Left lung (tissue), 10 donors: ENCODE results near the gene TUBGCP2. TPM values are rescaled to one million over a fixed set of nuclear protein-coding genes. Genes with fewer than 3 reads are reported as not detected.

Experiments used
- ATAC-seq: fragments of 200-7000 bp; cut with Tn5 transposase; one replicate; pipeline ENCODE4 v1.9.1; 2020; ENCODE audit warnings: moderate library complexity
- DNase-seq, 4 donors: peaks; one replicate each; pipeline ENCODE4 v3.0.0-alpha.2; 2013 to 2020
- H3K27ac ChIP-seq, 2 donors: fragments of 200-600 bp; sonication (generic) in 1 of 2; one replicate each; pipeline versions ENCODE4 v1.5.0 to v1.8.0; 2020 to 2021
- H3K27me3 ChIP-seq, 2 donors: fragments of 200-600 bp; sonication (generic) in 1 of 2; one replicate each; pipeline versions ENCODE4 v1.5.0 to v1.8.0; 2020 to 2021
- H3K36me3 ChIP-seq, 2 donors: fragments of 200-600 bp; sonication (generic) in 1 of 2; one replicate each; pipeline versions ENCODE4 v1.5.0 to v1.8.0; 2020 to 2021
- H3K4me1 ChIP-seq, 2 donors: fragments of 200-600 bp; one replicate each; pipeline ENCODE4 v1.8.0; 2021
- H3K4me3 ChIP-seq, 2 donors: fragments of 200-600 bp; sonication (generic) in 1 of 2; one replicate each; pipeline versions ENCODE4 v1.5.0 to v1.8.0; 2020 to 2021; ENCODE audit warnings: mild to moderate bottlenecking in 1 of 2
- H3K9me3 ChIP-seq, 2 donors: fragments of 200-600 bp; sonication (generic) in 1 of 2; one replicate each; pipeline versions ENCODE4 v1.5.0 to v1.8.0; 2020 to 2021
- CTCF ChIP-seq, 2 donors: fragments of 200-600 bp; sonication (generic) in 1 of 2; IDR thresholded peaks; one replicate each; pipeline versions ENCODE4 v1.5.0 to v1.8.0; 2021; ENCODE audit warnings: antibody characterized with exemption in 2 of 2
- intact Hi-C, 2 donors: fragments of 100-400 bp; cut with DNase I; formaldehyde crosslinking; loops; one replicate each; pipeline versions ENCODE4 v1.11.2 to v1.14.2; 2022
- polyA plus RNA-seq, 6 donors: library from polyadenylated mRNA; unstranded; fragments of 120-200 nt; gene quantifications; one replicate each; pipeline ENCODE4 v1.2.1, GENCODE V29; 2013; ENCODE audit not compliant: insufficient read length in 6 of 6
- total RNA-seq, 2 donors: library from RNA; stranded (reverse); fragmentation: NEBNext Ultra II Directional; extraction: Animal tissue kit (Norgen Biotek cat#: 25700); gene quantifications; one replicate each; pipeline ENCODE4 v1.2.1, GENCODE V29; 2021
- donor health status: DM: no; HTN: yes; CAD: no.
- donor health status: DM: no; HTN: no; CAD: no.

Gene TUBGCP2
- total and polyA plus RNA-seq, 8 donors, result 44.2 to 62.3 (median 52.1) TPM

- H3K4me1 ChIP-seq, result peaks cover 4 to 43% of the 10 kb centered on the region in 2 donors
- TF ChIP-seq CTCF (IDR thresholded peaks at IDR 0.05), result no peak
- ATAC-seq, result no peak
- H3K9me3 ChIP-seq, result no peaks in the 10 kb centered on the region
- intact Hi-C loops, result no loop called here
- DNase-seq, result no peak
- peaks cover 11 to 45% of the 10 kb centered on the region in 2 donors for H3K27me3 ChIP-seq
- H3K36me3 ChIP-seq, result peaks cover 0 to 60% of the 10 kb centered on the region in 2 donors
- no peak overlapping the region for H3K27ac ChIP-seq
- H3K4me3 ChIP-seq, result no peak overlapping the region
Measured at GRCh38 chr10:133273534-133274143, 35.0 kb downstream of the TUBGCP2 start.

GRCh38 chr10:133272964-133273420, 35.7 kb downstream of the TUBGCP2 start:
- DNase-seq (peak in 1 of 4 donors; percentile 71), ATAC-seq (no peak)
- H3K9me3 ChIP-seq, result no peaks in the 10 kb centered on the region
- peaks cover 11 to 45% of the 10 kb centered on the region in 2 donors for H3K27me3 ChIP-seq
- intact Hi-C loops, result no loop called here
- H3K4me3 ChIP-seq, result no peak overlapping the region
- peaks cover 0 to 37% of the 10 kb centered on the region in 2 donors for H3K4me1 ChIP-seq
- TF ChIP-seq CTCF (IDR thresholded peaks at IDR 0.05), result no peak
- peaks cover 0 to 61% of the 10 kb centered on the region in 2 donors for H3K36me3 ChIP-seq
- H3K27ac ChIP-seq, result no peak overlapping the region

GRCh38 chr10:133272301-133272963, 36.2 kb downstream of the TUBGCP2 start:
- H3K9me3 ChIP-seq, result no peaks in the 10 kb centered on the region
- H3K36me3 ChIP-seq, result peaks cover 0 to 66% of the 10 kb centered on the region in 2 donors
- no peak for TF ChIP-seq CTCF (IDR thresholded peaks at IDR 0.05)
- no peak overlapping the region for H3K4me3 ChIP-seq
- H3K4me1 ChIP-seq, result peaks cover 0 to 31% of the 10 kb centered on the region in 2 donors
- H3K27me3 ChIP-seq, result peaks cover 11 to 44% of the 10 kb centered on the region in 2 donors
- no peak overlapping the region for H3K27ac ChIP-seq
- DNase-seq (no peak), ATAC-seq (no peak)
- intact Hi-C loops, result no loop called here

GRCh38 chr10:133271521-133272300, 37.0 kb downstream of the TUBGCP2 start:
- Histone ChIP-seq H3K9me3 (no peaks in the 10 kb centered on the region), H3K27me3 (peaks cover 6 to 37% of the 10 kb centered on the region in 2 donors), H3K4me3 (no peak overlapping the region), H3K36me3 (peaks cover 0 to 74% of the 10 kb centered on the region in 2 donors), H3K4me1 (peaks cover 0 to 24% of the 10 kb centered on the region in 2 donors), H3K27ac (no peak overlapping the region)
- ATAC-seq (no peak), DNase-seq (no peak)
- intact Hi-C loops, result no loop called here
- no peak for TF ChIP-seq CTCF (IDR thresholded peaks at IDR 0.05)
